SK-N-SH treated with all-trans-retinoic acid at 6 μM for 48 hours (cell line): ENCODE measurements around the gene TRPM5.

Experiments used
- ATAC-seq: fragments of 200-7000 bp; cut with Tn5 transposase; 3 replicates; pipeline ENCODE4 v1.9.1; 2020; ENCODE audit warnings: mild to moderate bottlenecking, moderate library complexity
- ARNTL ChIP-seq: fragments of 450-650 bp; formaldehyde crosslinking; IDR thresholded peaks from 2 replicates; pipeline ENCODE4 v1.5.0; 2020; ENCODE audit warnings: low read depth, mild to moderate bottlenecking, moderate library complexity, borderline replicate concordance
- BACH2 ChIP-seq: fragments of 250-450 bp; sonication (Bioruptor Pico); IDR thresholded peaks from 2 replicates; pipeline ENCODE4 v1.9.0; 2021; ENCODE audit warnings: mild to moderate bottlenecking, borderline replicate concordance
- CSDC2 ChIP-seq: fragments of 250-450 bp; sonication (Bioruptor Pico); IDR thresholded peaks from 2 replicates; pipeline ENCODE4 v1.5.0; 2020; ENCODE audit warnings: mild to moderate bottlenecking, moderate library complexity
- ESRRG ChIP-seq: fragments of 250-450 bp; sonication (Bioruptor Pico); IDR thresholded peaks from 2 replicates; pipeline ENCODE4 v1.6.1; 2021; ENCODE audit warnings: mild to moderate bottlenecking
- GLIS3 ChIP-seq: fragments of 250-450 bp; sonication (Bioruptor Pico); IDR thresholded peaks from 2 replicates; pipeline ENCODE4 v1.5.0; 2020; ENCODE audit warnings: mild to moderate bottlenecking, moderate library complexity
- ISL1 ChIP-seq: fragments of 250-450 bp; sonication (Bioruptor Pico); IDR thresholded peaks from 2 replicates; pipeline ENCODE4 v2.1.2; 2022; ENCODE audit warnings: mild to moderate bottlenecking, moderate library complexity
- OSR1 ChIP-seq: fragments of 250-450 bp; sonication (Bioruptor Pico); IDR thresholded peaks from 2 replicates; pipeline ENCODE4 v1.8.0; 2022; ENCODE audit warnings: moderate library complexity, mild to moderate bottlenecking, inconsistent platforms
- PPARA ChIP-seq: fragments of 250-450 bp; sonication (Bioruptor Pico); IDR thresholded peaks from 2 replicates; pipeline ENCODE4 v1.5.0; 2020; ENCODE audit warnings: mild to moderate bottlenecking, borderline replicate concordance
- RARB ChIP-seq: fragments of 250-450 bp; sonication (Bioruptor Pico); IDR thresholded peaks from 2 replicates; pipeline ENCODE4 v1.8.0; 2021; ENCODE audit warnings: mild to moderate bottlenecking, moderate library complexity
- SNAI2 ChIP-seq: fragments of 250-450 bp; sonication (Bioruptor Pico); IDR thresholded peaks from 2 replicates; pipeline ENCODE4 v1.5.0; 2020; ENCODE audit warnings: mild to moderate bottlenecking, moderate library complexity
- TCF4 ChIP-seq: fragments of 250-450 bp; sonication (Bioruptor Pico); IDR thresholded peaks from 2 replicates; pipeline ENCODE4 v1.8.0; 2021; ENCODE audit warnings: mild to moderate bottlenecking, moderate library complexity, borderline replicate concordance
- TOX ChIP-seq: fragments of 250-450 bp; sonication (Bioruptor Pico); IDR thresholded peaks from 2 replicates; pipeline ENCODE4 v1.8.0; 2021; ENCODE audit warnings: mild to moderate bottlenecking, moderate library complexity, borderline replicate concordance
- ZC3H10 ChIP-seq: fragments of 250-450 bp; sonication (Bioruptor Pico); IDR thresholded peaks from 2 replicates; pipeline ENCODE4 v1.5.1; 2021; ENCODE audit warnings: mild to moderate bottlenecking, moderate library complexity
- ZFP3 ChIP-seq: fragments of 250-450 bp; sonication (Bioruptor Pico); IDR thresholded peaks from 2 replicates; pipeline ENCODE4 v1.5.0; 2020; ENCODE audit warnings: mild to moderate bottlenecking, moderate library complexity
- ZFP30 ChIP-seq: fragments of 450-650 bp; formaldehyde crosslinking; IDR thresholded peaks from 2 replicates; pipeline ENCODE4 v1.5.0; 2022; ENCODE audit warnings: mild to moderate bottlenecking, moderate library complexity
- ZNF565 ChIP-seq: fragments of 450-650 bp; formaldehyde crosslinking; conservative IDR thresholded peaks from 2 replicates; pipeline ENCODE4 v1.5.0; 2020; ENCODE audit warnings: low read depth, mild to moderate bottlenecking, moderate library complexity
- ZNF70 ChIP-seq: fragments of 450-650 bp; formaldehyde crosslinking; IDR thresholded peaks from 2 replicates; pipeline ENCODE4 v1.5.0; 2020; ENCODE audit warnings: mild to moderate bottlenecking, moderate library complexity
- ZNF8 ChIP-seq: fragments of 450-650 bp; formaldehyde crosslinking; IDR thresholded peaks from 2 replicates; pipeline ENCODE4 v1.5.0; 2020; ENCODE audit warnings: mild to moderate bottlenecking, moderate library complexity
- TF ChIP-seq, protein P1 (sequence below): fragments of 250-450 bp; sonication (Bioruptor Pico); IDR thresholded peaks from 2 replicates; pipeline ENCODE4 v1.5.1; 2020; ENCODE audit warnings: low read depth, mild to moderate bottlenecking, moderate library complexity
- TF ChIP-seq, protein P2 (sequence below): fragments of 250-450 bp; sonication (Bioruptor Pico); IDR thresholded peaks from 2 replicates; pipeline ENCODE4 v1.8.0; 2020; ENCODE audit warnings: mild to moderate bottlenecking, moderate library complexity, borderline replicate concordance
- TF ChIP-seq, protein P3 (sequence below): fragments of 250-450 bp; sonication (Bioruptor Pico); IDR thresholded peaks from 2 replicates; pipeline ENCODE4 v1.5.1; 2021; ENCODE audit warnings: mild to moderate bottlenecking, moderate library complexity
- TF ChIP-seq, protein P4 (sequence below): fragments of 250-450 bp; sonication (Bioruptor Pico); IDR thresholded peaks from 2 replicates; pipeline ENCODE4 v1.8.0; 2021; ENCODE audit warnings: low read depth, mild to moderate bottlenecking, moderate library complexity, borderline replicate concordance
- TF ChIP-seq, protein P5 (sequence below): fragments of 250-450 bp; sonication (Bioruptor Pico); IDR thresholded peaks from 2 replicates; pipeline ENCODE4 v1.5.0; 2020; ENCODE audit warnings: mild to moderate bottlenecking, moderate library complexity

TRPM5 gene

DNA sequence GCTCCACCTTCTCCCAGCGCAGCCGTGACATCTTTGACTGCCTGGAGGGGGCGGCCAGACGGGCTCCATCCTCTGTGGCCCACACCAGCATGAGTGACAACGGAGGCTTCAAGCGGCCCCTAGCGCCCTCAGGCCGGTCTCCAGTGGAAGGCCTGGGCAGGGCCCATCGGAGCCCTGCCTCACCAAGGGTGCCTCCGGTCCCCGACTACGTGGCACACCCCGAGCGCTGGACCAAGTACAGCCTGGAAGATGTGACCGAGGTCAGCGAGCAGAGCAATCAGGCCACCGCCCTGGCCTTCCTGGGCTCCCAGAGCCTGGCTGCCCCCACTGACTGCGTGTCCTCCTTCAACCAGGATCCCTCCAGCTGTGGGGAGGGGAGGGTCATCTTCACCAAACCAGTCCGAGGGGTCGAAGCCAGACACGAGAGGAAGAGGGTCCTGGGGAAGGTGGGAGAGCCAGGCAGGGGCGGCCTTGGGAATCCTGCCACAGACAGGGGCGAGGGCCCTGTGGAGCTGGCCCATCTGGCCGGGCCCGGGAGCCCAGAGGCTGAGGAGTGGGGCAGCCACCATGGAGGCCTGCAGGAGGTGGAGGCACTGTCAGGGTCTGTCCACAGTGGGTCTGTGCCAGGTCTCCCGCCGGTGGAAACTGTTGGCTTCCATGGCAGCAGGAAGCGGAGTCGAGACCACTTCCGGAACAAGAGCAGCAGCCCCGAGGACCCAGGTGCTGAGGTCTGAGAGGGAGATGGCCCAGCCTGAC is 41.2 kb downstream of the TRPM5 start:
- TF ChIP-seq PPARA (CRISPR knock-in tag) (no peak), RARB (no peak), ARNTL (CRISPR knock-in tag) (no peak), TOX (CRISPR knock-in tag) (no peak), CSDC2 (CRISPR knock-in tag) (no peak), BACH2 (CRISPR knock-in tag) (no peak), ZFP3 (CRISPR knock-in tag) (no peak), SNAI2 (CRISPR knock-in tag) (no peak), OSR1 (CRISPR knock-in tag) (no peak), GLIS3 (CRISPR knock-in tag) (no peak), TCF4 (CRISPR knock-in tag) (no peak), ZC3H10 (CRISPR knock-in tag) (no peak), ZNF565 (CRISPR knock-in tag) (no peak)
- TF ChIP-seq, protein P1, sequence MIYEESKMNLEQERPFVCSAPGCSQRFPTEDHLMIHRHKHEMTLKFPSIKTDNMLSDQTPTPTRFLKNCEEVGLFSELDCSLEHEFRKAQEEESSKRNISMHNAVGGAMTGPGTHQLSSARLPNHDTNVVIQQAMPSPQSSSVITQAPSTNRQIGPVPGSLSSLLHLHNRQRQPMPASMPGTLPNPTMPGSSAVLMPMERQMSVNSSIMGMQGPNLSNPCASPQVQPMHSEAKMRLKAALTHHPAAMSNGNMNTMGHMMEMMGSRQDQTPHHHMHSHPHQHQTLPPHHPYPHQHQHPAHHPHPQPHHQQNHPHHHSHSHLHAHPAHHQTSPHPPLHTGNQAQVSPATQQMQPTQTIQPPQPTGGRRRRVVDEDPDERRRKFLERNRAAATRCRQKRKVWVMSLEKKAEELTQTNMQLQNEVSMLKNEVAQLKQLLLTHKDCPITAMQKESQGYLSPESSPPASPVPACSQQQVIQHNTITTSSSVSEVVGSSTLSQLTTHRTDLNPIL (CRISPR knock-in tag) = no peak
- TF ChIP-seq, protein P2, sequence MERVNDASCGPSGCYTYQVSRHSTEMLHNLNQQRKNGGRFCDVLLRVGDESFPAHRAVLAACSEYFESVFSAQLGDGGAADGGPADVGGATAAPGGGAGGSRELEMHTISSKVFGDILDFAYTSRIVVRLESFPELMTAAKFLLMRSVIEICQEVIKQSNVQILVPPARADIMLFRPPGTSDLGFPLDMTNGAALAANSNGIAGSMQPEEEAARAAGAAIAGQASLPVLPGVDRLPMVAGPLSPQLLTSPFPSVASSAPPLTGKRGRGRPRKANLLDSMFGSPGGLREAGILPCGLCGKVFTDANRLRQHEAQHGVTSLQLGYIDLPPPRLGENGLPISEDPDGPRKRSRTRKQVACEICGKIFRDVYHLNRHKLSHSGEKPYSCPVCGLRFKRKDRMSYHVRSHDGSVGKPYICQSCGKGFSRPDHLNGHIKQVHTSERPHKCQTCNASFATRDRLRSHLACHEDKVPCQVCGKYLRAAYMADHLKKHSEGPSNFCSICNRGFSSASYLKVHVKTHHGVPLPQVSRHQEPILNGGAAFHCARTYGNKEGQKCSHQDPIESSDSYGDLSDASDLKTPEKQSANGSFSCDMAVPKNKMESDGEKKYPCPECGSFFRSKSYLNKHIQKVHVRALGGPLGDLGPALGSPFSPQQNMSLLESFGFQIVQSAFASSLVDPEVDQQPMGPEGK (CRISPR knock-in tag) = no peak
- TF ChIP-seq, protein P3, sequence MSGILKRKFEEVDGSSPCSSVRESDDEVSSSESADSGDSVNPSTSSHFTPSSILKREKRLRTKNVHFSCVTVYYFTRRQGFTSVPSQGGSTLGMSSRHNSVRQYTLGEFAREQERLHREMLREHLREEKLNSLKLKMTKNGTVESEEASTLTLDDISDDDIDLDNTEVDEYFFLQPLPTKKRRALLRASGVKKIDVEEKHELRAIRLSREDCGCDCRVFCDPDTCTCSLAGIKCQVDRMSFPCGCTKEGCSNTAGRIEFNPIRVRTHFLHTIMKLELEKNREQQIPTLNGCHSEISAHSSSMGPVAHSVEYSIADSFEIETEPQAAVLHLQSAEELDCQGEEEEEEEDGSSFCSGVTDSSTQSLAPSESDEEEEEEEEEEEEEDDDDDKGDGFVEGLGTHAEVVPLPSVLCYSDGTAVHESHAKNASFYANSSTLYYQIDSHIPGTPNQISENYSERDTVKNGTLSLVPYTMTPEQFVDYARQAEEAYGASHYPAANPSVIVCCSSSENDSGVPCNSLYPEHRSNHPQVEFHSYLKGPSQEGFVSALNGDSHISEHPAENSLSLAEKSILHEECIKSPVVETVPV (CRISPR knock-in tag) = no peak
- TF ChIP-seq, protein P4, sequence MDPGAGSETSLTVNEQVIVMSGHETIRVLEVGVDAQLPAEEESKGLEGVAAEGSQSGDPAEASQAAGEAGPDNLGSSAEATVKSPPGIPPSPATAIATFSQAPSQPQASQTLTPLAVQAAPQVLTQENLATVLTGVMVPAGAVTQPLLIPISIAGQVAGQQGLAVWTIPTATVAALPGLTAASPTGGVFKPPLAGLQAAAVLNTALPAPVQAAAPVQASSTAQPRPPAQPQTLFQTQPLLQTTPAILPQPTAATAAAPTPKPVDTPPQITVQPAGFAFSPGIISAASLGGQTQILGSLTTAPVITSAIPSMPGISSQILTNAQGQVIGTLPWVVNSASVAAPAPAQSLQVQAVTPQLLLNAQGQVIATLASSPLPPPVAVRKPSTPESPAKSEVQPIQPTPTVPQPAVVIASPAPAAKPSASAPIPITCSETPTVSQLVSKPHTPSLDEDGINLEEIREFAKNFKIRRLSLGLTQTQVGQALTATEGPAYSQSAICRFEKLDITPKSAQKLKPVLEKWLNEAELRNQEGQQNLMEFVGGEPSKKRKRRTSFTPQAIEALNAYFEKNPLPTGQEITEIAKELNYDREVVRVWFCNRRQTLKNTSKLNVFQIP = no peak
- TF ChIP-seq, all 23 proteins: peak for 0

DNA sequence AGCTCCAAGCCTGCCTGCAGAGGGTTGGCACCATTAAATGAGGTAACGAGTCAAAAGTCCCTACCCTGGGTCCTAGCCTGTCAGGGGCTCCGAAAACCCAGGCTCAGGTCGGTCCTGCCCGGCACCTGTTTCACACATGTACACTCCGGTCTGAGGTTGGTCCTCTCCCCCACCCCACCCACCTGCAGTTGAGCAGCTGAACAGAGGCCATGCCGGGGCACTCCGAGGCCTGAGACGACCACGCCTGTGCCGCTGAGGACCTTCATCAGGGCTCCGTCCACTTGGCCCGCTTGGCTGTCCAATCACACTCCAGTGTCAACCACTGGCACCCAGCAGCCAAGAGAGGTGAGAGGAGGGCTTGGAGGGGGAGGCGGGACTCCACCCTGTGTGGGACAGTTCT is 42.2 kb downstream of the TRPM5 start:
- no peak for ATAC-seq
- TF ChIP-seq ZFP30 (CRISPR knock-in tag) (no peak), SNAI2 (CRISPR knock-in tag) (no peak), TCF4 (CRISPR knock-in tag) (no peak), ZC3H10 (CRISPR knock-in tag) (no peak), ZNF565 (CRISPR knock-in tag) (no peak), GLIS3 (CRISPR knock-in tag) (no peak), ZNF70 (CRISPR knock-in tag) (no peak), PPARA (CRISPR knock-in tag) (no peak), OSR1 (CRISPR knock-in tag) (no peak)

More for the DNA sequence above, 41.2 kb downstream of the TRPM5 start:
- no peak for ATAC-seq

DNA sequence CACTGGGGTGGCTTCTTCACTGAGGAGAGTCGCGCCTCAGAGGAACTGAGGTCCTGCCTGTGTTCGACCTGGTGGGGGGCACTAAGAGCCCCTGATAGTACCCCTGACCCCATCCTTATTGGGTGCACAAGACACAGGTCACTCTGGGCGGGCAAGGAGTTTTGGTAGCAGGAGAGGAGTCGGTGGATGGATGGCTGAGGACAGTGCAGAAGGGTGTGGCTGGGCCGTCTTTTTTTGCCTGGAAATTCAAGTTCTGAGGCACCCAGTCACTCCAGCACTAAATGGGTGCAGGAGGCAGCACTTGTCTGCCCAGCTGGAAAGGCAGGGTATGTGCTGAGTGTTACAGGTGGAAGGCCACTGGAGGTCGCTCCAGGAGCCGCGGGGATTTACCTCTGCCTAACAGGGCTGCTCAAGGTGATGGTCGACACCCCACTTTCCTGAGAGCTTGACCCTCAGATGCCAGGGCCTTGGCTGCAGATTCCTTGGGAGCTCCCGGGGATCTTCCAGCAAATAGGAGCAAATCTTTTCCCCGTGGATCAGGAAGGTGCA is 42.8 kb downstream of the TRPM5 start:
- TF ChIP-seq, protein P3 (CRISPR knock-in tag) = no peak
- TF ChIP-seq, protein P5, sequence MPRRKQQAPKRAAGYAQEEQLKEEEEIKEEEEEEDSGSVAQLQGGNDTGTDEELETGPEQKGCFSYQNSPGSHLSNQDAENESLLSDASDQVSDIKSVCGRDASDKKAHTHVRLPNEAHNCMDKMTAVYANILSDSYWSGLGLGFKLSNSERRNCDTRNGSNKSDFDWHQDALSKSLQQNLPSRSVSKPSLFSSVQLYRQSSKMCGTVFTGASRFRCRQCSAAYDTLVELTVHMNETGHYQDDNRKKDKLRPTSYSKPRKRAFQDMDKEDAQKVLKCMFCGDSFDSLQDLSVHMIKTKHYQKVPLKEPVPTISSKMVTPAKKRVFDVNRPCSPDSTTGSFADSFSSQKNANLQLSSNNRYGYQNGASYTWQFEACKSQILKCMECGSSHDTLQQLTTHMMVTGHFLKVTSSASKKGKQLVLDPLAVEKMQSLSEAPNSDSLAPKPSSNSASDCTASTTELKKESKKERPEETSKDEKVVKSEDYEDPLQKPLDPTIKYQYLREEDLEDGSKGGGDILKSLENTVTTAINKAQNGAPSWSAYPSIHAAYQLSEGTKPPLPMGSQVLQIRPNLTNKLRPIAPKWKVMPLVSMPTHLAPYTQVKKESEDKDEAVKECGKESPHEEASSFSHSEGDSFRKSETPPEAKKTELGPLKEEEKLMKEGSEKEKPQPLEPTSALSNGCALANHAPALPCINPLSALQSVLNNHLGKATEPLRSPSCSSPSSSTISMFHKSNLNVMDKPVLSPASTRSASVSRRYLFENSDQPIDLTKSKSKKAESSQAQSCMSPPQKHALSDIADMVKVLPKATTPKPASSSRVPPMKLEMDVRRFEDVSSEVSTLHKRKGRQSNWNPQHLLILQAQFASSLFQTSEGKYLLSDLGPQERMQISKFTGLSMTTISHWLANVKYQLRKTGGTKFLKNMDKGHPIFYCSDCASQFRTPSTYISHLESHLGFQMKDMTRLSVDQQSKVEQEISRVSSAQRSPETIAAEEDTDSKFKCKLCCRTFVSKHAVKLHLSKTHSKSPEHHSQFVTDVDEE (CRISPR knock-in tag) = no peak
- TF ChIP-seq ARNTL (CRISPR knock-in tag) (no peak), ZNF8 (CRISPR knock-in tag) (no peak), ZNF565 (CRISPR knock-in tag) (no peak), CSDC2 (CRISPR knock-in tag) (no peak), RARB (no peak), ISL1 (CRISPR knock-in tag) (no peak), SNAI2 (CRISPR knock-in tag) (no peak), ZFP30 (CRISPR knock-in tag) (no peak), ZFP3 (CRISPR knock-in tag) (no peak), TOX (CRISPR knock-in tag) (no peak), ESRRG (CRISPR knock-in tag) (no peak), OSR1 (CRISPR knock-in tag) (no peak), BACH2 (CRISPR knock-in tag) (no peak), GLIS3 (CRISPR knock-in tag) (no peak)
- TF ChIP-seq, protein P4 = no peak
- ATAC-seq = no peak
